IMR-90 (cell line): Measurements from ENCODE around the gene ZNF112. TPM values are rescaled to one million over a fixed set of nuclear protein-coding genes. Genes with fewer than 3 reads are reported as not detected.

ENCODE experiments used
- ATAC-seq: fragments of 200-7000 bp; cut with Tn5 transposase; 2 replicates; pipeline ENCODE4 v1.9.1; 2020; ENCODE audit warnings: low read depth, mild to moderate bottlenecking, moderate library complexity
- BruUV-seq: library from RNA; stranded (reverse); fragments of 400-500 nt; replicated peaks from 2 replicates; lab custom pipeline; 2021; lab: Mats Ljungman, UMichigan
- CTCF ChIA-PET: fragments of 300-600 bp; formaldehyde crosslinking; extraction: SDS; loops from one replicate; lab custom pipeline; 2021; ENCODE audit warnings: antibody characterized with exemption; lab: Yijun Ruan, JAX
- POLR2A ChIA-PET: fragments of 300-600 bp; sonication (Branson Sonifier 250); formaldehyde crosslinking; loops from one replicate; lab custom pipeline; 2022; ENCODE audit warnings: antibody characterized with exemption; ENCODE audit not compliant: unreplicated experiment; lab: Charles Lee
- DNase-seq: peaks from one replicate; pipeline ENCODE4 v3.0.0; 2013
- H2AFZ ChIP-seq: replicated peaks from 2 replicates; pipeline ENCODE3; 2013; ENCODE audit warnings: low read length, mild to moderate bottlenecking; ENCODE audit not compliant: poor library complexity
- H2AK5ac ChIP-seq: 2 replicates; pipeline ENCODE4 v1.6.1; 2013; ENCODE audit warnings: low read depth, low read length, inconsistent platforms
- H2AK9ac ChIP-seq: replicated peaks from 2 replicates; pipeline ENCODE3; 2013; ENCODE audit warnings: mild to moderate bottlenecking, low read depth, low read length, moderate library complexity; ENCODE audit not compliant: poor library complexity
- H2BK120ac ChIP-seq: 2 replicates; pipeline ENCODE4 v1.6.1; 2013; ENCODE audit warnings: low read depth, low read length, inconsistent platforms
- H2BK15ac ChIP-seq: 3 replicates; pipeline ENCODE4 v1.6.1; 2013; ENCODE audit warnings: low read depth, low read length, inconsistent platforms
- H2BK20ac ChIP-seq: 2 replicates; pipeline ENCODE4 v1.6.1; 2013; ENCODE audit warnings: low read depth, mild to moderate bottlenecking, inconsistent platforms, low read length, moderate library complexity
- H2BK5ac ChIP-seq: 2 replicates; pipeline ENCODE4 v1.6.1; 2013; ENCODE audit warnings: mild to moderate bottlenecking, low read depth, low read length, inconsistent platforms; ENCODE audit not compliant: poor library complexity, severe bottlenecking
- H3K14ac ChIP-seq: replicated peaks from 2 replicates; pipeline ENCODE4 v1.6.1; 2013; ENCODE audit warnings: low read depth, low read length, inconsistent platforms
- H3K18ac ChIP-seq: 2 replicates; pipeline ENCODE4 v1.6.1; 2013; ENCODE audit warnings: low read depth, low read length, control low read depth
- H3K23ac ChIP-seq: 2 replicates; pipeline ENCODE4 v1.6.1; 2013; ENCODE audit warnings: low read depth, low read length, inconsistent platforms
- H3K27ac ChIP-seq: 2 replicates; pipeline ENCODE4 v1.5.1; 2013; ENCODE audit warnings: mild to moderate bottlenecking, control low read depth, low read length; ENCODE audit not compliant: insufficient read depth
- H3K27me3 ChIP-seq: 2 replicates; pipeline ENCODE4 v1.6.1; 2013; ENCODE audit warnings: low read length; ENCODE audit not compliant: control insufficient read depth, insufficient read depth
- H3K36me3 ChIP-seq: 2 replicates; pipeline ENCODE4 v1.6.1; 2013; ENCODE audit warnings: low read length, mixed read lengths; ENCODE audit not compliant: control insufficient read depth, insufficient read depth
- H3K4ac ChIP-seq: 2 replicates; pipeline ENCODE4 v1.6.1; 2013; ENCODE audit warnings: low read depth, low read length, inconsistent platforms
- H3K4me1 ChIP-seq: 2 replicates; pipeline ENCODE4 v1.6.1; 2013; ENCODE audit warnings: low read length, mixed read lengths; ENCODE audit not compliant: control insufficient read depth, insufficient read depth
- H3K4me2 ChIP-seq: 2 replicates; pipeline ENCODE4 v1.6.1; 2013; ENCODE audit warnings: low read depth, mild to moderate bottlenecking, control low read depth, low read length, moderate library complexity
- H3K4me3 ChIP-seq: 2 replicates; pipeline ENCODE4 v1.5.1; 2013; ENCODE audit warnings: low read depth, mild to moderate bottlenecking, control low read depth, low read length, moderate library complexity; ENCODE audit not compliant: insufficient read depth
- H3K56ac ChIP-seq: 2 replicates; pipeline ENCODE4 v1.6.1; 2013; ENCODE audit warnings: low read length, inconsistent platforms; ENCODE audit not compliant: insufficient read depth; ENCODE audit errors: extremely low read depth
- H3K79me1 ChIP-seq, 2 experiments: 2 replicates each; pipeline ENCODE4 v1.6.1; 2013; ENCODE audit warnings: low read length in 2 of 2, inconsistent platforms in 1 of 2, low read depth in 1 of 2
- H3K9ac ChIP-seq: 2 replicates; pipeline ENCODE4 v1.6.1; 2013; ENCODE audit warnings: low read depth, low read length, control low read depth
- H3K9me1 ChIP-seq: 2 replicates; pipeline ENCODE4 v1.6.1; 2013; ENCODE audit warnings: low read length, inconsistent platforms; ENCODE audit not compliant: insufficient read depth
- H3K9me3 ChIP-seq: 2 replicates; pipeline ENCODE4 v1.6.1; 2013; ENCODE audit warnings: low read length; ENCODE audit not compliant: control insufficient read depth, insufficient read depth
- H4K20me1 ChIP-seq: 2 replicates; pipeline ENCODE4 v1.6.1; 2013; ENCODE audit warnings: low read length, inconsistent platforms; ENCODE audit not compliant: insufficient read depth
- H4K5ac ChIP-seq: 2 replicates; pipeline ENCODE4 v1.6.1; 2013; ENCODE audit warnings: mild to moderate bottlenecking, low read depth, low read length, control low read depth
- H4K8ac ChIP-seq, 2 experiments: 2 replicates each; pipeline ENCODE4 v1.6.1; 2013; ENCODE audit warnings: low read depth in 2 of 2, low read length in 2 of 2, control low read depth in 1 of 2, inconsistent platforms in 1 of 2
- H4K91ac ChIP-seq: 2 replicates; pipeline ENCODE4 v1.6.1; 2013; ENCODE audit warnings: low read depth, low read length, inconsistent platforms; ENCODE audit not compliant: insufficient read depth
- BHLHE40 ChIP-seq: fragments of 150-350 bp; IDR thresholded peaks from 2 replicates; pipeline ENCODE4 v1.6.1; 2016; ENCODE audit warnings: mild to moderate bottlenecking, low read depth, low read length
- CEBPB ChIP-seq: IDR thresholded peaks from 2 replicates; pipeline ENCODE4 v1.6.1; 2012; ENCODE audit warnings: low read depth, low read length, improper control_type of control experiment
- CHD1 ChIP-seq: IDR thresholded peaks from 2 replicates; pipeline ENCODE4 v1.6.1; 2012; ENCODE audit warnings: low read depth, low read length, improper control_type of control experiment
- FOS ChIP-seq: fragments of 150-350 bp; IDR thresholded peaks from 2 replicates; pipeline ENCODE4 v1.6.1; 2016; ENCODE audit warnings: low read depth, low read length
- MAFK ChIP-seq: IDR thresholded peaks from 2 replicates; pipeline ENCODE4 v1.6.1; 2012; ENCODE audit warnings: low read depth, low read length, improper control_type of control experiment
- MAZ ChIP-seq: IDR thresholded peaks from 2 replicates; pipeline ENCODE4 v1.6.1; 2012; ENCODE audit warnings: low read depth, mild to moderate bottlenecking, low read length, improper control_type of control experiment, moderate library complexity, borderline replicate concordance
- MXI1 ChIP-seq: IDR thresholded peaks from 2 replicates; pipeline ENCODE4 v1.6.1; 2012; ENCODE audit warnings: low read depth, mild to moderate bottlenecking, low read length, moderate library complexity, borderline replicate concordance
- NFE2L2 ChIP-seq: fragments of 150-350 bp; IDR thresholded peaks from 2 replicates; pipeline ENCODE4 v1.6.1; 2016; ENCODE audit warnings: low read depth, mild to moderate bottlenecking, low read length
- POLR2A ChIP-seq: IDR thresholded peaks from 2 replicates; pipeline ENCODE4 v1.6.1; 2012; ENCODE audit warnings: mild to moderate bottlenecking, low read depth, low read length
- RAD21 ChIP-seq: IDR thresholded peaks from 2 replicates; pipeline ENCODE4 v1.6.1; 2012; ENCODE audit warnings: low read length, improper control_type of control experiment
- RCOR1 ChIP-seq: IDR thresholded peaks from 2 replicates; pipeline ENCODE4 v1.6.1; 2012; ENCODE audit warnings: mild to moderate bottlenecking, low read length, improper control_type of control experiment; ENCODE audit not compliant: insufficient replicate concordance
- RFX5 ChIP-seq: IDR thresholded peaks from 2 replicates; pipeline ENCODE4 v1.8.0; 2012; ENCODE audit warnings: low read depth, mild to moderate bottlenecking, low read length, moderate library complexity
- SMC3 ChIP-seq: fragments of 150-350 bp; IDR thresholded peaks from 2 replicates; pipeline ENCODE4 v1.6.1; 2016; ENCODE audit warnings: low read depth, mild to moderate bottlenecking, antibody characterized with exemption, low read length, moderate library complexity
- WGBS, 2 experiments: methylation state at CpG; one replicate each; pipeline versions ENCODE4 v1.1.5 to v1.1.7; 2013; ENCODE audit warnings: missing lambda C conversion rate in 2 of 2; ENCODE audit not compliant: insufficient read length in 1 of 2; ENCODE audit errors: extremely low coverage in 2 of 2; 5-methylcytosine and 5-hydroxymethylcytosine counted together
- dilution Hi-C: fragments of 300-500 bp; cut with HindIII; formaldehyde crosslinking; loops from one replicate; pipeline ENCODE4 v1.14.3; 2018; ENCODE audit warnings: low sequenced_read_pairs; ENCODE audit not compliant: unreplicated experiment
- in situ Hi-C: fragments of 300-500 bp; cut with MboI; formaldehyde crosslinking; loops from 3 replicates; pipeline ENCODE4 v1.14.3; 2019; ENCODE audit warnings: low sequenced_read_pairs, inconsistent platforms, mixed read lengths
- intact Hi-C: fragments of 100-400 bp; cut with micrococcal nuclease; formaldehyde crosslinking; loops from 2 replicates; pipeline ENCODE4 v1.10.0; 2022
- polyA plus RNA-seq, 3 experiments: library from polyadenylated mRNA; depleted of rRNA; stranded (reverse); fragments of >200 nt; gene quantifications; 2 replicates each; pipeline ENCODE4 v1.2.3, GENCODE V29; 2012; ENCODE audit warnings: low replicate concordance in 1 of 3
- total RNA-seq: library from RNA; depleted of rRNA; stranded (reverse); fragments of >200 nt; gene quantifications from 2 replicates; pipeline ENCODE4 v1.2.3, GENCODE V29; 2012
- TF ChIP-seq, protein P1 (sequence below): fragments of 150-350 bp; IDR thresholded peaks from 2 replicates; pipeline ENCODE4 v1.6.1; 2016; ENCODE audit warnings: low read depth, mild to moderate bottlenecking, low read length, moderate library complexity, borderline replicate concordance
- TF ChIP-seq, protein P2 (sequence below): conservative IDR thresholded peaks from 2 replicates; pipeline ENCODE4 v1.5.1; 2012; ENCODE audit warnings: mild to moderate bottlenecking, low read depth, low read length, improper control_type of control experiment
- TF ChIP-seq, protein P3 (sequence below): fragments of 150-350 bp; IDR thresholded peaks from 2 replicates; pipeline ENCODE4 v1.6.1; 2017; ENCODE audit warnings: mild to moderate bottlenecking, antibody characterized with exemption, low read length, low read depth

Gene ZNF112
- total and polyA plus RNA-seq, 2 of the 4 experiments (the other 2 are of a cell fraction): 2.1 to 7.7 TPM

DNA sequence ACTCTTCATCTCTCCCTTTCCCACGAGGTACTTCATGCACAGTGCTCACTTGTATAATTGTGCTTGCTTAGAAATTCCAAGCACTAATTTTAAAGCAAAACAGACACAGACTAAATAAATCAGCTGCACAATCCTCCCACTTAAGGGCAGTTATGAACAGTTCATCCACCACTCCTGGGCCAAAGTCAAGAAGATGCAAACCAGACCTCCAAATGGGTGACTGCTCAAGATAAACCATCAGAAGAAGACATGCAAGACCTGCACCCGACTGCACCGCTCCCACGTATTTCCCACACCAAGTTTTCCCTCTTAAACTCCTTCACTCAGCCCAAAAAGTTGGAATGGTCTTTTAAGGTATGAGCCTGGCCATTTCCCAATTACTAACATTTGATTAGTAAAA lies 71.5 kb downstream of the ZNF112 start:
- Histone ChIP-seq H4K20me1 (no peaks in the 10 kb centered on the region), H3K56ac (no peak overlapping the region), H3K4me1 (no peaks in the 10 kb centered on the region), H3K14ac (no peak overlapping the region), H3K4me2 (no peak overlapping the region), H2AK5ac (no peak overlapping the region), H2BK20ac (no peak overlapping the region), H3K4ac (no peak overlapping the region), H3K9ac (no peak overlapping the region), H4K8ac (no peak overlapping the region), H3K79me1 (no peaks in the 10 kb centered on the region), H3K36me3 (peaks cover 14% of the 10 kb centered on the region), H4K5ac (no peak overlapping the region), H2BK120ac (no peak overlapping the region), H4K91ac (no peak overlapping the region), H3K4me3 (no peak overlapping the region), H3K23ac (no peak overlapping the region), H3K27ac (no peak overlapping the region), H2AK9ac (no peak overlapping the region), H3K27me3 (no peaks in the 10 kb centered on the region), H3K18ac (no peak overlapping the region), H2BK5ac (no peak overlapping the region), H2BK15ac (no peak overlapping the region), H2AFZ (no peak overlapping the region), H3K9me1 (no peaks in the 10 kb centered on the region), H3K9me3 (peaks cover 17% of the 10 kb centered on the region)
- TF ChIP-seq MAZ (no peak), NFE2L2 (no peak), RFX5 (no peak), MAFK (no peak), BHLHE40 (no peak), CEBPB (no peak), RCOR1 (no peak), POLR2A (no peak), SMC3 (no peak), FOS (no peak), MXI1 (no peak), CHD1 (no peak), RAD21 (no peak)
- TF ChIP-seq, protein P1, sequence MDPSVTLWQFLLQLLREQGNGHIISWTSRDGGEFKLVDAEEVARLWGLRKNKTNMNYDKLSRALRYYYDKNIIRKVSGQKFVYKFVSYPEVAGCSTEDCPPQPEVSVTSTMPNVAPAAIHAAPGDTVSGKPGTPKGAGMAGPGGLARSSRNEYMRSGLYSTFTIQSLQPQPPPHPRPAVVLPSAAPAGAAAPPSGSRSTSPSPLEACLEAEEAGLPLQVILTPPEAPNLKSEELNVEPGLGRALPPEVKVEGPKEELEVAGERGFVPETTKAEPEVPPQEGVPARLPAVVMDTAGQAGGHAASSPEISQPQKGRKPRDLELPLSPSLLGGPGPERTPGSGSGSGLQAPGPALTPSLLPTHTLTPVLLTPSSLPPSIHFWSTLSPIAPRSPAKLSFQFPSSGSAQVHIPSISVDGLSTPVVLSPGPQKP: no peak
- TF ChIP-seq, protein P2, sequence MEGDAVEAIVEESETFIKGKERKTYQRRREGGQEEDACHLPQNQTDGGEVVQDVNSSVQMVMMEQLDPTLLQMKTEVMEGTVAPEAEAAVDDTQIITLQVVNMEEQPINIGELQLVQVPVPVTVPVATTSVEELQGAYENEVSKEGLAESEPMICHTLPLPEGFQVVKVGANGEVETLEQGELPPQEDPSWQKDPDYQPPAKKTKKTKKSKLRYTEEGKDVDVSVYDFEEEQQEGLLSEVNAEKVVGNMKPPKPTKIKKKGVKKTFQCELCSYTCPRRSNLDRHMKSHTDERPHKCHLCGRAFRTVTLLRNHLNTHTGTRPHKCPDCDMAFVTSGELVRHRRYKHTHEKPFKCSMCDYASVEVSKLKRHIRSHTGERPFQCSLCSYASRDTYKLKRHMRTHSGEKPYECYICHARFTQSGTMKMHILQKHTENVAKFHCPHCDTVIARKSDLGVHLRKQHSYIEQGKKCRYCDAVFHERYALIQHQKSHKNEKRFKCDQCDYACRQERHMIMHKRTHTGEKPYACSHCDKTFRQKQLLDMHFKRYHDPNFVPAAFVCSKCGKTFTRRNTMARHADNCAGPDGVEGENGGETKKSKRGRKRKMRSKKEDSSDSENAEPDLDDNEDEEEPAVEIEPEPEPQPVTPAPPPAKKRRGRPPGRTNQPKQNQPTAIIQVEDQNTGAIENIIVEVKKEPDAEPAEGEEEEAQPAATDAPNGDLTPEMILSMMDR: no peak
- TF ChIP-seq, protein P3, sequence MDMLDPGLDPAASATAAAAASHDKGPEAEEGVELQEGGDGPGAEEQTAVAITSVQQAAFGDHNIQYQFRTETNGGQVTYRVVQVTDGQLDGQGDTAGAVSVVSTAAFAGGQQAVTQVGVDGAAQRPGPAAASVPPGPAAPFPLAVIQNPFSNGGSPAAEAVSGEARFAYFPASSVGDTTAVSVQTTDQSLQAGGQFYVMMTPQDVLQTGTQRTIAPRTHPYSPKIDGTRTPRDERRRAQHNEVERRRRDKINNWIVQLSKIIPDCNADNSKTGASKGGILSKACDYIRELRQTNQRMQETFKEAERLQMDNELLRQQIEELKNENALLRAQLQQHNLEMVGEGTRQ: no peak
- dilution Hi-C loops: no loop called here
- in situ Hi-C loops: no loop called here
- DNase-seq: no peak
- WGBS, 2 experiments: 33% methylated on average over 1 of the region's 4 CpGs; no CpG with 5 or more reads in 1 of the 2 experiments
- BruUV-seq: no TSS peak
- no peak for ATAC-seq
- CTCF ChIA-PET: no interaction called here
- intact Hi-C loops: no loop called here
- POLR2A ChIA-PET: no interaction called here
